Left forelimb (tissue), 1 donor: ENCODE data around the gene GDA.
"Not testable (repeated sequence)": the region's sequence is repeated elsewhere in the genome, so short reads cannot be mapped to it uniquely, and the experiment has no call there.

Experiments
- DNase-seq: peaks from one replicate; pipeline ENCODE4 v3.0.0-alpha.2; 2018; ENCODE audit warnings: low spot score

The GDA gene

DNA sequence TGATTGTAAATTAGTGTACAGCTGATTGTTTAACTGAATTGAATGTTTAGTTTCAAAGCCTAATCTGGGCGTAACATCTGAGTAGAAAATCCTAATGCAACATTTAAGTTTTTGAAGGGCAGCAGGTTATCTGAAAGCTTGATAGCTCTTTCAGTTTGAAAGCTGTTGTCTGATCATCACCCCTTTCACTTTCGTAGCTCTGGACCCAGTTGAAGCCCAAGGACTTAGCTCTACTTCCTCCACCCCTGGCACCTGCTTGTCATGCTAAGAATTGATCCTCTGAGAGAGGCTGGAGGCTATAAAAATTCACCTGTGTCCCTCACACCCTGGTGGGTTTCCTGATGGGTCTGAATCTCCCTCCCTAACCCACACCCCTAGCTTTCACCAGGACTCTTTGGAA lies 129.7 kb downstream of the GDA start:
- DNase-seq, result no peak

DNA sequence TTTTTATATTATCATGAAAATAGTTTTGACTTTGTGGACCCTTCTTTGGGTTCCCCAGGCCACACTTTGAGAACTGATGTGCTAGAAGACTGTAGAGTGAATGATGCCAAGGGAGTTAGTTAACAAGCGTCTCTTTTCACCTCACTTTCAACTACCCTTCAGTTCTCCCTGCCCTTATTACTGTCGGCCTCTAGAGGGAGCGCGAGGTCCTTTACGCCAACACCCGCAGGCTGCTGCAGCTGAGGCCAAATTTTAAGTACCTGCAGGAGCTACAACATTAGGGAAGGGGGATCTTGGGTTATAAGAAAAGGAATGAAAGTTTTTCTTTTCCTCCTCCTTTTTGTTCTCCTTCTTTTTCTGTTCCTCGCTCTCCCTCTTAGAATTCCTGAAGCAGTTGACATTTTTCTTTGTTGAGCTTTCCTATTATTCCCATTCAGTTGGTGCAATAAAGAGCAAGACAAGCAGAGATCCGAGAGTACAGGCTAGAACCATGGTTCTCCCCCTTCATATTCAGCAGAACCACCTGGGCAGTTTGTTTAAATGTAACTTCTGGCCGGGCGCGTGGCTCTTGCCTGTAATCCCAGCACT lies 131.8 kb downstream of the GDA start:
- no peak for DNase-seq

DNA sequence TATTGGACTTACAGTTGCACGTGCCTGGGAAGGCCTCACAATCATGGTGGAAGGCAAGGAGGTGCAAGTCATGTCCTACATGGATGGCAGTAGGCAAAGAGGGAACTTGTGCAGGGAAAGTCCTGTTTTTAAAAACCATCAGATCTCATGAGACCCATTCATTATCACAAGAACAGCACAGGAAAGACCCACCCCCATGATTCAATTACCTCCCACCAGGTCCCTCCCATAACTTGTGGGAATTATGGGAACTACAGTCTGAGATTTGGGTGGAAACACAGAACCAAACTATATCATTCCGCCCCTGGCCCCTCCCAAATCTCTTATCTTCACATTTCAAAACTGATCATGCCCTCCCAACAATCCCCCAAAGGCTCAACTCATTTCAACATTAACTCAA lies 140.2 kb downstream of the GDA start:
- DNase-seq, result no peak

DNA sequence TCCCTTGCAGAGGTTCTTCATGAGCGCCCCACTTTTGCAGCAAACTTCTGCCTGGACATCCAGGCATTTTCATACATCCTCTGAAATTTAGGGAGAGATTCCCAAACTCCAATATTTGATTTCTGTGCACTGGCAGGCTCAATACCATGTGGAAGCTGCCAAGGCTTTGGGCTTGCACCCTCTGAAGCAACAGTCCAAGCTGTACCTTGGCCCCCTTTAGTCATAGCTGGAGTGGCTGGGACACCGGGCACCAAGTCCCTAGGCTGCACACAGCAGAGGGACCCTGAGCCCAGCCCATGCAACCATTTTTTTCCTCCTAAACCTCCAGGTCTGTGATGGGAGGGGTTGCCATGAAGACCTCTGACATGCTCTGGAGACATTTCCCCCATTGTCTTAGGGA lies 141.1 kb downstream of the GDA start:
- DNase-seq, result no peak

DNA sequence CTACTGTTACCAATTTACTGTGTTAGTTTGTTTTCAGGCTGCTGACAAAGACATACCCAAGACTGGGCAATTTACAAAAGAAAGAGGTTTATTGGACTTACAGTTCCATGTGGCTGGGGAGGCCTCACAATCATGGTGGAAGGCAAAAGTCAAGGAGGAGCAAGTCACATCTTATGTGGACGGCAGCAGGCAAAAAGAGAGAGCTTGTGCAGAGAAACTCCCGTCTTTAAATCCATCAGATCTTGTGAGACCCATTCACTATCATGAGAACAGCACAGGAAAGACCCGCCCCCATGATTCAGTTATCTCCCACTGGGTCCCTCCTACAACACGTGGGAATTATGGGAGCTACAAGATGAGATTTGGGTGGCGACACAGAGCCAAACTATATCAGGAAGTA lies 142.3 kb downstream of the GDA start:
- DNase-seq, result not testable (repeated sequence)

DNA sequence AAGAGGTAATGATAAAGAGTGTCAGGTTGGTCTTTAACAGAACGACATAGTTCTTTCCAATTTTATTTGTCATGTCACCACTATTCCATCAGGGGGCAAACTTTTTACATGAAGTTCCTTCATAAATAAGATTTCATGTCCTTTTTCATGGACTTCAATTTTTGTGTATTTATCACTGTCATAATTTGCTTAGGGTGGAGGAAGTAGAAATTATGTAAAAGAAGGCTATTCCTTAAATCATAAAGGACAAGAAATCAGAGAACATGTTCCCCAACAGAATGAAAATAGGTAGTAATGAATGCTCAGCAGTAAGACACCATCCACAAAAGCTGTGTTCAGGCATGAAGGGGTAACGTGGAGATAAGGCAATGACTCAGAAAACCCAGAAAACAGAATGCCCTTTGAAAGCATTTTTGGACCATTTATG lies 143.0 kb downstream of the GDA start:
- no peak for DNase-seq

DNA sequence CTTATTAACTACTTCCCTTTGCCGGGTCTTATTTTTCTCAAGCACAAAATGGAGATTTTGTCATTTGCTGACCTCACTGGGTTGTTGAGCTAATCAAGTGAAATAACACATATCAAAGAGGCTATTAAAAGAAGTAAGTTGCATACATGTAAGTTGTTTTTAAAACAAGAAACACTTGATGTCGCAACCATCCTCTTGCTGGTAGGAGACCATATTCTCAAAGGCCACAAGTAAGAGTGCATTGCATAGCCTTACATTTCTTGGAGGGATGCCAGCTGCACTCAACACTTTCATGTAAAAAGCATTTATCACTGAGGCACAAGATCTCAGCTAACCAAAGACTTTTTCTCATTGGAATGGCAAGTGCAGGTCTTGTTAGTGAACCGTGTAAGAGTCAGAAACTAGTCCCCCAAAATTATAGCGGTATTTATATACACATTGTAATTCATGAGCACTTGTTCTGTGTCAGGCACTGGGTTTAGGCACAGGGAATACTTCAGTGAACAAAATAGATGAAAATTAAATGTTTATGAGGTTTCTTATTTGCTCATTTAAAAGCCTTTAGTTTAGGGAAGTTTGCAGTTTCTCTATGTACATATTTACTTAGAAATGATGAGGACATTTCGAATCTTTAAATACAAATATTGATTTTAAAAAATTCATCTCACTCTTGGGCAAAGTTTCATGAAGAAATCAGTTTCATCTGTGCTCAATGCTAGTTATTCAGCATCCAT lies 143.8 kb downstream of the GDA start:
- no peak for DNase-seq

DNA sequence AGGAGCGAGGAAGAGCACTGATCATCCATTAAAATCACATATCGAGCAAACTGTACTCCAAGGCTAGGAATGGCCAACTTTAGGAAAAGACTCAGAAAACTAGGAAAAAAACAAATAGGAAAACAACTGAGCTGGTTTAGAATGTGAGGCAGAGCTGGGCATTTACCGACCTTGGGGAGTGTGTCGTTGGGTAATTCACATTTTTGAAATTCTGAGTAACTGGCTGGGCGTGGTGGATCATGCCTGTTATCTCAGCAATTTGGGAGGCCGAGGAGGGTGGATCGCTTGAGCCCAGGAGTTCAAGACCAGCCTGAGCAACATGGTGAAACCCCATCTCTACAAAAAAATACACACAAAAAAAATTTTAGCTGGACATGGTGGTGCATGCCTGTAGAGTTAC lies 145.7 kb downstream of the GDA start:
- no peak for DNase-seq

DNA sequence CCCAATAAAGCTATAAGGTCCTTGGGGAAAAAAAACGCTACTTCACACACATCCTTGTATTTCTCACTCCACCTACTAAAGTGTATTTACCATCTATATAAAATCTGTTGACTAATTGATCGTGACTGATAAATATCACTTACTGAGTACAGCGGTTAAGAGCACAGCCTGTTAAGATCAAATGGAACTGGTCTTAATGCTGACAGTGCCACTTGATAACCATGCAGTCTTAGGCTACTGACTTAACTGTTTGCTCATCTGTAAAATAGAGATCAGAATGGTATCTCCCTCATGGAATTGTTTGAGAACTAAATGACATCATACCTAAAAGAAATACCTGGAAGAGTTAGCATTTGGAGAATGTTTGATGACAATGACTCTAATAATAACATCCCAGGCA lies 148.3 kb downstream of the GDA start:
- no peak for DNase-seq

DNA sequence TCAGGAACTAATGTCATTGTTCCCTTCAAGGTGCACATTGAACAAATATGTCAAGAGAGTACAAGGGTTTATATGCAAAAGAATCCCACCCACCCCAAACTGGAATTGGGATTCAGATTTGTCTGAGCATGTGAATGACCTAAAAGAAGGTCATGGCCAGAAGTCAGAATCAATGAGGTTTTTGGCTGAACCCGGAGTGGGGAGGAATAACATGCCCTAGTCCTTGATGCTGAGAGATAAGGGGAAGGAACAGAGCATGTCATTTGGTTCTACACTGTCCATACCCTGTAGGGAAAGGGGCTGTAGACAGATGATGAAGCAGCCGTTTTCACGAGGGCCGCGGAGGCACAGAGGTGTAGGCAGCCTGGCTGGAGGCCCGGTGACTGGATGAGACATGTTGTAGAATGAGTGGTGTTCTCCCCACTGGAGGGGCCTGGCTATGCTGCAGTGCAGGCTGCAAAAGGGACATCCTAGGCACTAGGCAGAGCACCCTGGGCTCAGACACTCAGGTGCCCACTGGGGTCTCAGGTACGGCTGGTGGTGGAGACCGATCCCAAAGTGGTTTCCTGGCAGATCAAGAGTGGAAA lies 149.9 kb downstream of the GDA start:
- DNase-seq, result no peak

DNA sequence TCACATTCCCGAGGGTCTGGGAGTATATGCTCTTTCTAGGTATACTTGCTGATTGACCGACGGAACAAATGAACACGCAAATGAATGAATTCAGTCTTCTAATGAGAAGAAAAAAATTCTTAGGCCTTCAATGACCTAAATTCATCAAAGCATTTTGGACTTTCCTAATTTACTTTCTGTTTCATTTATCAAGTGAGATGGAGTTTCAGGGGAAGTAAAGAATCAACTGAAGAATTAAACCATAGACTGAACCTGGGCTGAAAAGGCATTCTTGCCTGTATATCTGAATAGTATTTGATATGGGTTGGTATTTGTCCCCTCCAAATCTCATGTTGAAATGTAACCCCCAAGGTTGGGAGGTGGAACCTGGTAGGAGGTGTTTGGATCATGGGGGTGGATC lies 151.6 kb downstream of the GDA start:
- DNase-seq, result no peak
